GM12878 (cell line): ENCODE results near the gene TECR. TPM values are rescaled to one million over a fixed set of nuclear protein-coding genes. Genes with fewer than 3 reads are reported as not detected.

Experiments used
- NKRF ChIP-seq: fragments of 450-650 bp; conservative IDR thresholded peaks from 2 replicates; pipeline ENCODE4 v1.6.1; 2017; ENCODE audit warnings: mild to moderate bottlenecking, moderate library complexity
- PKNOX1 ChIP-seq: fragments of 450-650 bp; IDR thresholded peaks from 2 replicates; pipeline ENCODE4 v1.6.1; 2016; ENCODE audit warnings: mild to moderate bottlenecking
- TBL1XR1 ChIP-seq: IDR thresholded peaks from 2 replicates; pipeline ENCODE4 v1.6.1; 2012; ENCODE audit warnings: low read depth, low read length, improper control_type of control experiment
- microRNA counts: library from miRNA; unstranded; fragments of <30 nt; microRNA quantifications from one replicate; lab custom pipeline; 2016
- microRNA-seq: library from miRNA; unstranded; fragments of <30 nt; microRNA quantifications from one replicate; pipeline ENCODE4, GENCODE V29; 2018
- polyA plus RNA-seq, 11 experiments: library from polyadenylated mRNA; depleted of rRNA in 4 of 11; unstranded in 6 of 11; stranded (reverse) in 5 of 11; fragments of >200 nt; fragmentation: Nextera tagmentation in 4 of 11; fragmentation: Illumina TruSeq in 1 of 11; extraction: Ambion mirVana in 4 of 11; extraction: Trizol in 1 of 11; gene quantifications; 1 replicate in 1 of 11; 2 replicates in 10 of 11; pipeline versions ENCODE4 v1.2.1 to v1.2.3, GENCODE V29; 2011 to 2016; ENCODE audit warnings: inconsistent platforms in 2 of 11, missing spikeins in 2 of 11, low read depth in 1 of 11
- small RNA-seq: library from RNA; depleted of rRNA; stranded (forward); fragments of <200 nt; gene quantifications from one replicate; pipeline ENCODE3, GENCODE V24; 2014
- total RNA-seq, 4 experiments: library from RNA; depleted of rRNA in 3 of 4; stranded (reverse); fragments of >200 nt in 3 of 4; fragmentation: Illumina TruSeq in 1 of 4; extraction: Trizol in 1 of 4; gene quantifications; 2 replicates each; pipeline versions ENCODE4 v1.2.1 to v1.2.3, GENCODE V29; 2013 to 2021

The TECR gene
- total and polyA plus RNA-seq, 10 of the 15 experiments (the other 5 are each of a cell fraction or from before 2014, with no cell fraction given): 9.6 to 157 (median 64.2) TPM

GRCh38 chr19:14614099-14614412 lies 84.7 kb downstream of the TECR start (continued):
- TF ChIP-seq TBL1XR1 (no peak), NKRF (0 out of 2 replicates have a peak, but pooled peaks have one; percentile 21), PKNOX1 (no peak)

MicroRNA genes within 50 kb of the gene (microRNA counts, 767-probe panel; counts per million panel counts)
- microRNA hsa-miR-639 (lab: Ali Mortazavi, UCI): 977 counts per million, percentile 26 among the panel's probes with 10 or more counts

Small RNA genes within 50 kb of the gene (microRNA-seq; reads per million reads assigned to microRNA genes)
- gene MIR639: 3.2 reads per million, percentile 17 among the genes with 10 or more reads in this experiment

Small RNA genes within 50 kb of the gene (small RNA-seq; reads per million reads assigned to genes)
- gene RN7SL842P: not detected
- gene SNRPGP15: not detected

Other genes with a start within 250 kb of the TECR start
Only the 7 nearest of the 11 such genes appear.
- 248 and 280 TPM in 2 replicates for gene DDX39A, start 110.3 kb upstream of the TECR start, total RNA-seq (2014; rRNA removed)
- gene DDX39A, start 110.3 kb upstream of the TECR start, total RNA-seq (2014; rRNA removed; fragmentation: Illumina TruSeq; extraction: Trizol): 109 and 116 TPM in 2 replicates
- 218 and 236 TPM in 2 replicates for gene DDX39A, start 110.3 kb upstream of the TECR start, total RNA-seq (2021)
- 56.8 and 134 TPM in 2 replicates for gene DDX39A, start 110.3 kb upstream of the TECR start, polyA plus RNA-seq (2011; rRNA removed)
- 40.7 and 113 TPM in 2 replicates for gene DDX39A, start 110.3 kb upstream of the TECR start, polyA plus RNA-seq (2014; fragmentation: Illumina TruSeq; extraction: Trizol)
- gene DDX39A, start 110.3 kb upstream of the TECR start, polyA plus RNA-seq (2014; fragmentation: Nextera tagmentation; extraction: Ambion mirVana): 100 to 1,000 TPM; 168 to 212 TPM
- 249 and 298 TPM in 2 replicates for gene DDX39A, start 110.3 kb upstream of the TECR start, polyA plus RNA-seq (2014; rRNA removed)
- 100 to 1,000 TPM; 356 to 378 TPM for gene DDX39A, start 110.3 kb upstream of the TECR start, polyA plus RNA-seq (2016; fragmentation: Nextera tagmentation; extraction: Ambion mirVana)
- gene PKN1, start 96.3 kb upstream of the TECR start, total RNA-seq (2014; rRNA removed): 68.0 and 80.0 TPM in 2 replicates
- 47.8 and 54.2 TPM in 2 replicates for gene PKN1, start 96.3 kb upstream of the TECR start, total RNA-seq (2014; rRNA removed; fragmentation: Illumina TruSeq; extraction: Trizol)
- 189 and 202 TPM in 2 replicates for gene PKN1, start 96.3 kb upstream of the TECR start, total RNA-seq (2021)
- 26.0 and 49.8 TPM in 2 replicates for gene PKN1, start 96.3 kb upstream of the TECR start, polyA plus RNA-seq (2011; rRNA removed)
- gene PKN1, start 96.3 kb upstream of the TECR start, polyA plus RNA-seq (2014; fragmentation: Illumina TruSeq; extraction: Trizol): 18.9 and 45.4 TPM in 2 replicates
- gene PKN1, start 96.3 kb upstream of the TECR start, polyA plus RNA-seq (2014; fragmentation: Nextera tagmentation; extraction: Ambion mirVana): 1 to 10 TPM; 1.0 to 1.4 TPM
- 77.3 and 91.2 TPM in 2 replicates for gene PKN1, start 96.3 kb upstream of the TECR start, polyA plus RNA-seq (2014; rRNA removed)
- gene PKN1, start 96.3 kb upstream of the TECR start, polyA plus RNA-seq (2016; fragmentation: Nextera tagmentation; extraction: Ambion mirVana): 10 to 100 TPM; 51.3 to 60.1 TPM
- gene PTGER1, start 54.2 kb upstream of the TECR start, total RNA-seq (2014; rRNA removed): not detected in 2 replicates
- not detected in 2 replicates for gene PTGER1, start 54.2 kb upstream of the TECR start, total RNA-seq (2014; rRNA removed; fragmentation: Illumina TruSeq; extraction: Trizol)
- not detected in 2 replicates for gene PTGER1, start 54.2 kb upstream of the TECR start, total RNA-seq (2021)
- not detected in 2 replicates for gene PTGER1, start 54.2 kb upstream of the TECR start, polyA plus RNA-seq (2011; rRNA removed)
- gene PTGER1, start 54.2 kb upstream of the TECR start, polyA plus RNA-seq (2014; fragmentation: Illumina TruSeq; extraction: Trizol): not detected in 2 replicates
- gene PTGER1, start 54.2 kb upstream of the TECR start, polyA plus RNA-seq (2014; fragmentation: Nextera tagmentation; extraction: Ambion mirVana): not detected
- gene PTGER1, start 54.2 kb upstream of the TECR start, polyA plus RNA-seq (2014; rRNA removed): not detected in 2 replicates
- gene PTGER1, start 54.2 kb upstream of the TECR start, polyA plus RNA-seq (2016; fragmentation: Nextera tagmentation; extraction: Ambion mirVana): not detected
- 23.4 and 24.1 TPM in 2 replicates for gene GIPC1, start 33.5 kb upstream of the TECR start, total RNA-seq (2014; rRNA removed)
- gene GIPC1, start 33.5 kb upstream of the TECR start, total RNA-seq (2014; rRNA removed; fragmentation: Illumina TruSeq; extraction: Trizol): 7.0 and 11.3 TPM in 2 replicates
- 19.9 and 21.2 TPM in 2 replicates for gene GIPC1, start 33.5 kb upstream of the TECR start, total RNA-seq (2021)
- 6.4 and 11.2 TPM in 2 replicates for gene GIPC1, start 33.5 kb upstream of the TECR start, polyA plus RNA-seq (2011; rRNA removed)
- gene GIPC1, start 33.5 kb upstream of the TECR start, polyA plus RNA-seq (2014; fragmentation: Illumina TruSeq; extraction: Trizol): 1.0 and 5.0 TPM in 2 replicates
- gene GIPC1, start 33.5 kb upstream of the TECR start, polyA plus RNA-seq (2014; fragmentation: Nextera tagmentation; extraction: Ambion mirVana): 1 to 10 TPM in 1 of 2 experiments, under 1 TPM in 1; 0.47 to 1.0 TPM
- 21.4 and 24.1 TPM in 2 replicates for gene GIPC1, start 33.5 kb upstream of the TECR start, polyA plus RNA-seq (2014; rRNA removed)
- 10 to 100 TPM; 15.9 to 18.0 TPM for gene GIPC1, start 33.5 kb upstream of the TECR start, polyA plus RNA-seq (2016; fragmentation: Nextera tagmentation; extraction: Ambion mirVana)
- 27.2 and 27.9 TPM in 2 replicates for gene DNAJB1, start 11.2 kb upstream of the TECR start, total RNA-seq (2014; rRNA removed)
- gene DNAJB1, start 11.2 kb upstream of the TECR start, total RNA-seq (2014; rRNA removed; fragmentation: Illumina TruSeq; extraction: Trizol): 24.7 and 26.3 TPM in 2 replicates
- gene DNAJB1, start 11.2 kb upstream of the TECR start, total RNA-seq (2021): 39.4 and 40.8 TPM in 2 replicates
- gene DNAJB1, start 11.2 kb upstream of the TECR start, polyA plus RNA-seq (2011; rRNA removed): 36.8 and 45.7 TPM in 2 replicates
- 34.9 and 38.0 TPM in 2 replicates for gene DNAJB1, start 11.2 kb upstream of the TECR start, polyA plus RNA-seq (2014; fragmentation: Illumina TruSeq; extraction: Trizol)
- gene DNAJB1, start 11.2 kb upstream of the TECR start, polyA plus RNA-seq (2014; fragmentation: Nextera tagmentation; extraction: Ambion mirVana): 1 to 10 TPM; 4.8 to 8.3 TPM
- 31.6 and 31.9 TPM in 2 replicates for gene DNAJB1, start 11.2 kb upstream of the TECR start, polyA plus RNA-seq (2014; rRNA removed)
- 10 to 100 TPM; 62.3 to 65.8 TPM for gene DNAJB1, start 11.2 kb upstream of the TECR start, polyA plus RNA-seq (2016; fragmentation: Nextera tagmentation; extraction: Ambion mirVana)
- gene NDUFB7, start 42.5 kb downstream of the TECR start, total RNA-seq (2014; rRNA removed): 366 and 434 TPM in 2 replicates
- gene NDUFB7, start 42.5 kb downstream of the TECR start, total RNA-seq (2014; rRNA removed; fragmentation: Illumina TruSeq; extraction: Trizol): 76.1 and 95.5 TPM in 2 replicates
- gene NDUFB7, start 42.5 kb downstream of the TECR start, total RNA-seq (2021): 220 and 223 TPM in 2 replicates
- 36.6 and 145 TPM in 2 replicates for gene NDUFB7, start 42.5 kb downstream of the TECR start, polyA plus RNA-seq (2011; rRNA removed)
- gene NDUFB7, start 42.5 kb downstream of the TECR start, polyA plus RNA-seq (2014; fragmentation: Illumina TruSeq; extraction: Trizol): 1.2 and 20.2 TPM in 2 replicates
- 10 to 100 TPM; 14.6 to 72.4 TPM for gene NDUFB7, start 42.5 kb downstream of the TECR start, polyA plus RNA-seq (2014; fragmentation: Nextera tagmentation; extraction: Ambion mirVana)
- gene NDUFB7, start 42.5 kb downstream of the TECR start, polyA plus RNA-seq (2014; rRNA removed): 480 and 530 TPM in 2 replicates
- gene NDUFB7, start 42.5 kb downstream of the TECR start, polyA plus RNA-seq (2016; fragmentation: Nextera tagmentation; extraction: Ambion mirVana): 100 to 1,000 TPM; 415 to 425 TPM
- 124 and 147 TPM in 2 replicates for gene CLEC17A, start 53.5 kb downstream of the TECR start, total RNA-seq (2014; rRNA removed)
- 109 and 116 TPM in 2 replicates for gene CLEC17A, start 53.5 kb downstream of the TECR start, total RNA-seq (2014; rRNA removed; fragmentation: Illumina TruSeq; extraction: Trizol)
- 99.0 and 105 TPM in 2 replicates for gene CLEC17A, start 53.5 kb downstream of the TECR start, total RNA-seq (2021)
- gene CLEC17A, start 53.5 kb downstream of the TECR start, polyA plus RNA-seq (2011; rRNA removed): 92.7 and 131 TPM in 2 replicates
- gene CLEC17A, start 53.5 kb downstream of the TECR start, polyA plus RNA-seq (2014; fragmentation: Illumina TruSeq; extraction: Trizol): 95.7 and 106 TPM in 2 replicates
- gene CLEC17A, start 53.5 kb downstream of the TECR start, polyA plus RNA-seq (2014; fragmentation: Nextera tagmentation; extraction: Ambion mirVana): 10 to 100 TPM; 12.9 to 14.9 TPM
- gene CLEC17A, start 53.5 kb downstream of the TECR start, polyA plus RNA-seq (2014; rRNA removed): 101 and 102 TPM in 2 replicates
- 10 to 100 TPM; 46.4 to 54.3 TPM for gene CLEC17A, start 53.5 kb downstream of the TECR start, polyA plus RNA-seq (2016; fragmentation: Nextera tagmentation; extraction: Ambion mirVana)